Neural crest cell (in vitro differentiated cells): ENCODE data around the gene HOXB4. TPM values are rescaled to one million over a fixed set of nuclear protein-coding genes. Genes with fewer than 3 reads are reported as not detected.

Source experiments
- DNase-seq: peaks from one replicate; pipeline ENCODE4 v3.0.0; 2021; ENCODE audit warnings: low read depth, mixed read lengths, low spot score
- H3K27ac Mint-ChIP-seq: one replicate; pipeline ENCODE4 v1.8.0; 2021; ENCODE audit warnings: mild to moderate bottlenecking, mixed read lengths; ENCODE audit not compliant: unreplicated experiment
- H3K27me3 Mint-ChIP-seq: 2 replicates; pipeline ENCODE4 v1.8.0; 2021; ENCODE audit warnings: low read depth, mild to moderate bottlenecking, mixed read lengths
- H3K36me3 Mint-ChIP-seq: 2 replicates; pipeline ENCODE4 v1.8.0; 2021; ENCODE audit warnings: low read depth, mild to moderate bottlenecking, mixed read lengths
- H3K4me1 Mint-ChIP-seq: 2 replicates; pipeline ENCODE4 v1.8.0; 2021; ENCODE audit warnings: mixed read lengths
- H3K4me3 Mint-ChIP-seq: one replicate; pipeline ENCODE4 v1.8.0; 2021; ENCODE audit warnings: mild to moderate bottlenecking, mixed read lengths
- H3K9me3 Mint-ChIP-seq: 2 replicates; pipeline ENCODE4 v1.8.0; 2021; ENCODE audit warnings: mixed read lengths
- total RNA-seq: library from RNA; stranded (reverse); gene quantifications from 2 replicates; pipeline ENCODE4 v1.2.1, GENCODE V29; 2021
- TF ChIP-seq, protein P1 (sequence below): fragments of 200-600 bp; sonication (generic); conservative IDR thresholded peaks from 2 replicates; pipeline ENCODE4 v1.5.0; 2021; ENCODE audit warnings: antibody characterized with exemption, mild to moderate bottlenecking

HOXB4 gene
- total RNA-seq, 1 donor from 2014 or later = 5.0 TPM

DNA sequence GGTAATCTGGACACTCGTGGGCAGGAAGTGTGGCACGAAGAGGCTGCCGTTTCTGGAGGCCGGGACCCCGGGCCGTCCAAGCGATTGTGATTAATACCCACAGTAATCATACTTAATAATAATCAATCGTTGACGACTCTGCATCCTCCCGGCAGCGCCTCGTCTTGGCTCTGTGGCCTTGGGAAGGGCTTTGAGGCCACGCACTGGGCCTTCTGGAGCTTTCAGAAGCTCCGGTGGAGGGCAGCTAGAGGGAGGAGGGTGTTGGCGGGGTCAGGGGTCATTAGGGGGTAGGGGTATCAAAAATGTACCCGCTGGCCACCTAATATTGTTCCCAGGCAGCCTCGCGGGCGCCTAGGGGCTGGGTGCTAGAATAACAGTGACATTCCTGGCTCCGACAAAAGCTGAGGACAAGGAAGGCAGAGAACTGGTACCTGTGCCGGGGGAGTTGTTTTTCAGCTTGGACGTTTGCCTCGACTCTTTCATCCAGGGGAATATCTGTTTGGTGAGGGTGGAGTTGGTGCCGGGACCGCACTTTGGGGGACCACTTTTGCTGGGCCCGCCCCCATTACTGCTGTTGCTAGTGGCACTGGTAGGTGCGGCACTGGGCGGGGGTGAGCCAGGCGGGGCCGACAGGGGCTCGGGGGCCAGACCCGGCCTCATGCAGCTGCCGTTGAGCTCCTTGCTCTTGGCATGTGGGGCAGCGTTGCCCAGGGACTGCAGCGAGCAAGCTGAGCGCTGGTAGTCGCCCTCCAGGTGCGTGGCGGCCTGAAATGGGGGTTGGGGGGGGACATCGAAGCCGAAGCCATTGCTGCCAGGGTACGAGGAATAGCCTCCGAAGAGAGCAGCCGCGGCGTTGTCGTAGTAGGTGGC lies 26.3 kb downstream of the HOXB4 start:
- Mint-ChIP-seq H3K27ac (no peak overlapping the region), H3K36me3 (peaks cover 4% of the 10 kb centered on the region), H3K9me3 (no peaks in the 10 kb centered on the region), H3K27me3 (peaks cover 99% of the 10 kb centered on the region), H3K4me3 (peak overlapping the region; percentile 84), H3K4me1 (peaks cover 71% of the 10 kb centered on the region)
- TF ChIP-seq, protein P1, sequence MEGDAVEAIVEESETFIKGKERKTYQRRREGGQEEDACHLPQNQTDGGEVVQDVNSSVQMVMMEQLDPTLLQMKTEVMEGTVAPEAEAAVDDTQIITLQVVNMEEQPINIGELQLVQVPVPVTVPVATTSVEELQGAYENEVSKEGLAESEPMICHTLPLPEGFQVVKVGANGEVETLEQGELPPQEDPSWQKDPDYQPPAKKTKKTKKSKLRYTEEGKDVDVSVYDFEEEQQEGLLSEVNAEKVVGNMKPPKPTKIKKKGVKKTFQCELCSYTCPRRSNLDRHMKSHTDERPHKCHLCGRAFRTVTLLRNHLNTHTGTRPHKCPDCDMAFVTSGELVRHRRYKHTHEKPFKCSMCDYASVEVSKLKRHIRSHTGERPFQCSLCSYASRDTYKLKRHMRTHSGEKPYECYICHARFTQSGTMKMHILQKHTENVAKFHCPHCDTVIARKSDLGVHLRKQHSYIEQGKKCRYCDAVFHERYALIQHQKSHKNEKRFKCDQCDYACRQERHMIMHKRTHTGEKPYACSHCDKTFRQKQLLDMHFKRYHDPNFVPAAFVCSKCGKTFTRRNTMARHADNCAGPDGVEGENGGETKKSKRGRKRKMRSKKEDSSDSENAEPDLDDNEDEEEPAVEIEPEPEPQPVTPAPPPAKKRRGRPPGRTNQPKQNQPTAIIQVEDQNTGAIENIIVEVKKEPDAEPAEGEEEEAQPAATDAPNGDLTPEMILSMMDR = no peak
- DNase-seq = no peak

DNA sequence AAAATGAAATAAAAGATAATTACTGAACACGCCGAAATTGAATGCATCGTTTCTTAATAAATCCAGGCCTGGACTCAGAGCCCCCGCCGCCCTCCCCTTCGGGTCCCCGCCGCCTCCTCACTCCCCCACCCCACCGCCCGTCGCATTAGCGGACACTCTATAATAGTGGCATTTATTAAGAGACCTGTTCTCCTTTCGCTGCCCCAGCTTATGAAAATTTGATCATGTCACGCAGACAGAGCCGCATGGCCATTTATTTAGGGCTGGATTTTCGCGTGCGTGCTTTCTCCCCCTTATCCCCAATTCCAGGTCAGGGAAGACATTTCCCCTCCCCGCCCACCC lies 27.0 kb downstream of the HOXB4 start:
- peak overlapping the region; percentile 84 for H3K4me3 Mint-ChIP-seq
- TF ChIP-seq, protein P1 = no peak
- no peak overlapping the region for H3K27ac Mint-ChIP-seq
- peaks cover 99% of the 10 kb centered on the region for H3K27me3 Mint-ChIP-seq
- no peak for DNase-seq
- H3K36me3 Mint-ChIP-seq = peaks cover 4% of the 10 kb centered on the region
- H3K4me1 Mint-ChIP-seq = peaks cover 73% of the 10 kb centered on the region
- no peaks in the 10 kb centered on the region for H3K9me3 Mint-ChIP-seq

DNA sequence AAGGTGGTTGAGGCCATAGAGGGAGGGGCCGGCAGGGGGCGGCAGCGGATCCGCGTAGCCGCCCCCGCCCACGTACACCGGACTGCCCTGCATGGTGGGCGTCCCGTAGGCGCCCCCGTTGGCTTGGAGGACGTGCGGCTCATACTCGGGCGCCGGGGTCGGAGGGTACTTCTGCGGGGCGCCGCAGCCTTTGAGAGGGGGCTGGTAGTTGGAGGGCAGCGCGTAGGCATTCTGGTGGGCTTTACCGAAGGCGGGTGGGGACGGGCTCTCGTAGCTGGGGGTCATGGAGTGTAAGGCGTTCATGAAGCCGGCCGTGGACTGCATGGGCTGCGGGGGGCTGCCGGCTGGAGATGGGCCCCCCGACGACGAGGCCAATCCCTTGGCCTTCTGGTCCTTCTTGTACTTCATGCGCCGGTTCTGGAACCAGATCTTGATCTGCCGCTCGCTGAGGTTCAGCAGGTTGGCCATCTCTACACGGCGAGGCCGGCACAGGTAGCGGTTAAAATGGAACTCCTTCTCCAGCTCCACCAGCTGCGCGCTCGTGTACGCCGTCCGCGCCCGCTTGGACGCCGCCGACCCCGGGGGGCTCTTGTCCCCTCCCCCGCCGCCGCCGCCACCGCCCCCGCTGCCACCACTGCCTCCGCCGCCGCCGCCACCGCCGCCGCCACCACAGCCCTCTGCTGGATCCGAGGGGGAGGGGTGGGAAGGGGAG lies 27.5 kb downstream of the HOXB4 start:
- peaks cover 78% of the 10 kb centered on the region for H3K4me1 Mint-ChIP-seq
- TF ChIP-seq, protein P1 = peak; percentile 49
- H3K27ac Mint-ChIP-seq = peak overlapping the region; percentile 57
- no peaks in the 10 kb centered on the region for H3K9me3 Mint-ChIP-seq
- DNase-seq = no peak
- peak overlapping the region; percentile 84 for H3K4me3 Mint-ChIP-seq
- H3K36me3 Mint-ChIP-seq = peaks cover 4% of the 10 kb centered on the region
- H3K27me3 Mint-ChIP-seq = peaks cover 99% of the 10 kb centered on the region

DNA sequence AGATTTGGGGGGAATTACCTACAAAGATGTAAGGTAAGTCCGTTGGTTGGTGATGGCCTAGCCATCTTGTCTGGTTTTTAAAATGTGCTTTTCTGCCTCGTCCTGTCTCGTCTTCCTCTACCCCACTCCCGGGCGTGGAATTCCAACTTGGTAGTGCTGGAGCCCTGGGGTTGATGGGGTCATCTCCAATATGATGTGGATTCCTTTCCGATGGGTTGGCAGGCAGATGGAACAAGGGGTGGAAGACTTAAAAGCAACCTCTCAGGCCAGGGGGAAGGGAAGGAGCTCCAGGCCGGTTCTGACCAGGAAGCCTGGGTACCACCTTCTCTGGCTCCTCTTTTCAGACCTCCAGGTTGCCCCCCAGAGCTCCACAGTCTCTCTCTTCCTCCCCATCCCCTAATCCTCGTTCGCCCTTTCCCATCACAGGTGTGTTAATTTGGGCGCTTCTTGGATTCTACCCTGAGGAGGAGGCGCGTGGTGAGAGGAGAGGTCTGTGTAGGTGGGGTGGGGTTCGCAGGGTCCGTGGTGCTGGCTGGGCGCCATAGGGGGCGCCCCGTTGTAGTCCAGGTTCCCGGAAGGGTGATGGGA lies 28.1 kb downstream of the HOXB4 start:
- TF ChIP-seq, protein P1 = no peak
- Mint-ChIP-seq H3K27ac (peak overlapping the region; percentile 57), H3K27me3 (peaks cover 100% of the 10 kb centered on the region), H3K9me3 (no peaks in the 10 kb centered on the region), H3K36me3 (peaks cover 6% of the 10 kb centered on the region), H3K4me3 (peak overlapping the region; percentile 84), H3K4me1 (peaks cover 79% of the 10 kb centered on the region)
- DNase-seq = no peak

DNA sequence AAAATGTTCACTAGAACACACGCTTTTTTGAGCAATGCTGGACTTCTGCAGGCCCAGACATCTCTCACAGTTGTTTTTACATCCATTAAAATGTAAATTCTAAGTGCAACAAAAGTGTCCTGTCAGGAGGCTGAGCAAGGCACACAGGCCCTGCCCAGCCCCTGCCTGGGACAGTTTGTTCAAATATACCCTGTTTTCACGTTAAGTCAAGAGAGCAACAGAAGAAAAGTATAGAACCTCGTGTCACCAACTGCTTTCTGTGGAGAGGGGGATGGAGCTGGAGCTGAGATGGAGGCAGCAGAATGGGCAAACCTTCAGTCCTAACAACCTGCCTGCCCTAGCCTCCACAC lies 28.9 kb downstream of the HOXB4 start:
- Mint-ChIP-seq H3K4me3 (peak overlapping the region; percentile 84), H3K27me3 (peaks cover 100% of the 10 kb centered on the region), H3K4me1 (peaks cover 79% of the 10 kb centered on the region), H3K9me3 (no peaks in the 10 kb centered on the region), H3K27ac (peak overlapping the region; percentile 85), H3K36me3 (peaks cover 8% of the 10 kb centered on the region)
- TF ChIP-seq, protein P1 = no peak
- no peak for DNase-seq
